ENCODE results near the gene SPATS2L. TPM values are rescaled to one million over a fixed set of nuclear protein-coding genes. Genes with fewer than 3 reads are reported as not detected.

SPATS2L gene
- total and polyA plus RNA-seq, 2 experiments from 2014 or later = 118 to 154 TPM

DNA sequence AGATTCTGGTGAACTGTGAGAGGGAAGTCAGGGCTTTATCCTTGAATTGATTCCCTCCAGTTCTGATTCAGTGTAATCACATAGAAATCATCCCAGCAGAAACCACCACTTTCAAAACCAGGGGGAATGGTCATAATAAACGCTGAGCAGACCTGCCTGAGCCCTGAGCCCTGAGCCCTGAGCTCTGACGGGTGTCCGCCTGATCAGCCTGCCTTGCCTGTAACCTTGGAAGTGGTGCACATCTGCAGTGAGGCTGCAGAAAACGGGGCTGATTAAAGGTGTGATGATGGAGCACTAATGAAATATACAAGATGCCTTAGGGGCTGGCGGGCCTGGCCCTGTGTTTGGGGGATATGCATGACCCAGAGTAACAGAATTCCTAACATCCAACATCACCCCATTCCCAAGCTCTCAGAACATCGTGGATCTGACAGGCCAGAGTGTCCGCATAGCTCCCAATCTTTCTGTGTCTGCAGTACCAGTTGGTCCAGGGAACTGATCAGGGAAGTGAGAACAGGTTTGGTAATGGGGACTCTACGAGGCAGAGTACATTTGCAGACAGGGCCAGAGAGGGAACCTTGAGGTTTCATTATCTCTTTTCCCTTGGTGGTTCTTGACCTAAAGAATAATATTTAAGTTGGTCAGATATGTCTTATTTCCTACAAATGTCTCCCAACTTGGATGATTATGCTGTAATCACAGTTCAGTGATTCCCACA is 165.6 kb downstream of the SPATS2L start:
- H3K9me3 Mint-ChIP-seq = no peaks in the 10 kb centered on the region
- H3K79me2 ChIP-seq (replicated peaks; ENCODE audit: insufficient read depth) = no peaks in the 10 kb centered on the region

GRCh38 chr2:200472853-200473464 is 166.5 kb downstream of the SPATS2L start:
- peaks cover 20% of the 10 kb centered on the region for H3K4me1 Mint-ChIP-seq
- H2AFZ ChIP-seq = no peak overlapping the region
- no peaks in the 10 kb centered on the region for H3K27me3 ChIP-seq (ENCODE audit: insufficient read depth)
- H3K27ac Mint-ChIP-seq = no peak overlapping the region
- no peaks in the 10 kb centered on the region for H3K9me3 Mint-ChIP-seq
- H3K36me3 ChIP-seq (ENCODE audit: insufficient read depth) = peaks cover 59% of the 10 kb centered on the region
- H3K4me2 ChIP-seq = no peak overlapping the region
- H3K27ac ChIP-seq (ENCODE audit: low read depth) = no peak overlapping the region
- no peak overlapping the region for H3K4me3 Mint-ChIP-seq
- H3K4me1 ChIP-seq (ENCODE audit: insufficient read depth) = no peaks in the 10 kb centered on the region
- H3K9me2 ChIP-seq (ENCODE audit: insufficient read depth) = no peaks in the 10 kb centered on the region
- no peaks in the 10 kb centered on the region for H4K20me1 ChIP-seq (replicated peaks; ENCODE audit: insufficient read depth)
- no peak for ATAC-seq
- no peak for DNase-seq (ENCODE audit: low spot score)
- no peaks in the 10 kb centered on the region for H3K79me2 ChIP-seq (replicated peaks; ENCODE audit: insufficient read depth)
- H3K27me3 Mint-ChIP-seq (ENCODE audit: insufficient read depth, low read depth, poor library complexity) = peaks cover 4% of the 10 kb centered on the region
- H3K4me3 ChIP-seq = no peak overlapping the region
- peaks cover 97% of the 10 kb centered on the region for H3K36me3 Mint-ChIP-seq (ENCODE audit: low read depth)
- no peaks in the 10 kb centered on the region for H3F3A ChIP-seq (replicated peaks; ENCODE audit: low read depth)
- no peak for TF ChIP-seq JUNB (IDR thresholded peaks at IDR 0.05; ENCODE audit: unreplicated experiment)
- TF ChIP-seq POLR2AphosphoS5 (IDR thresholded peaks at IDR 0.05; ENCODE audit: low read depth) = no peak
- TF ChIP-seq, protein P1, sequence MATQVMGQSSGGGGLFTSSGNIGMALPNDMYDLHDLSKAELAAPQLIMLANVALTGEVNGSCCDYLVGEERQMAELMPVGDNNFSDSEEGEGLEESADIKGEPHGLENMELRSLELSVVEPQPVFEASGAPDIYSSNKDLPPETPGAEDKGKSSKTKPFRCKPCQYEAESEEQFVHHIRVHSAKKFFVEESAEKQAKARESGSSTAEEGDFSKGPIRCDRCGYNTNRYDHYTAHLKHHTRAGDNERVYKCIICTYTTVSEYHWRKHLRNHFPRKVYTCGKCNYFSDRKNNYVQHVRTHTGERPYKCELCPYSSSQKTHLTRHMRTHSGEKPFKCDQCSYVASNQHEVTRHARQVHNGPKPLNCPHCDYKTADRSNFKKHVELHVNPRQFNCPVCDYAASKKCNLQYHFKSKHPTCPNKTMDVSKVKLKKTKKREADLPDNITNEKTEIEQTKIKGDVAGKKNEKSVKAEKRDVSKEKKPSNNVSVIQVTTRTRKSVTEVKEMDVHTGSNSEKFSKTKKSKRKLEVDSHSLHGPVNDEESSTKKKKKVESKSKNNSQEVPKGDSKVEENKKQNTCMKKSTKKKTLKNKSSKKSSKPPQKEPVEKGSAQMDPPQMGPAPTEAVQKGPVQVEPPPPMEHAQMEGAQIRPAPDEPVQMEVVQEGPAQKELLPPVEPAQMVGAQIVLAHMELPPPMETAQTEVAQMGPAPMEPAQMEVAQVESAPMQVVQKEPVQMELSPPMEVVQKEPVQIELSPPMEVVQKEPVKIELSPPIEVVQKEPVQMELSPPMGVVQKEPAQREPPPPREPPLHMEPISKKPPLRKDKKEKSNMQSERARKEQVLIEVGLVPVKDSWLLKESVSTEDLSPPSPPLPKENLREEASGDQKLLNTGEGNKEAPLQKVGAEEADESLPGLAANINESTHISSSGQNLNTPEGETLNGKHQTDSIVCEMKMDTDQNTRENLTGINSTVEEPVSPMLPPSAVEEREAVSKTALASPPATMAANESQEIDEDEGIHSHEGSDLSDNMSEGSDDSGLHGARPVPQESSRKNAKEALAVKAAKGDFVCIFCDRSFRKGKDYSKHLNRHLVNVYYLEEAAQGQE (IDR thresholded peaks at IDR 0.05; ENCODE audit: unreplicated experiment) = no peak
- no peak for TF ChIP-seq ZNF331 (CRISPR knock-in tag; IDR thresholded peaks at IDR 0.05; ENCODE audit: low read depth)
- no peak for TF ChIP-seq ZNF114 (CRISPR knock-in tag; IDR thresholded peaks at IDR 0.05)
- TF ChIP-seq CREB1 (CRISPR knock-in tag; IDR thresholded peaks at IDR 0.05; ENCODE audit: low read depth) = no peak
- no peak for TF ChIP-seq EZH2phosphoT487 (IDR thresholded peaks at IDR 0.05; ENCODE audit: unreplicated experiment)
- TF ChIP-seq, protein P2, sequence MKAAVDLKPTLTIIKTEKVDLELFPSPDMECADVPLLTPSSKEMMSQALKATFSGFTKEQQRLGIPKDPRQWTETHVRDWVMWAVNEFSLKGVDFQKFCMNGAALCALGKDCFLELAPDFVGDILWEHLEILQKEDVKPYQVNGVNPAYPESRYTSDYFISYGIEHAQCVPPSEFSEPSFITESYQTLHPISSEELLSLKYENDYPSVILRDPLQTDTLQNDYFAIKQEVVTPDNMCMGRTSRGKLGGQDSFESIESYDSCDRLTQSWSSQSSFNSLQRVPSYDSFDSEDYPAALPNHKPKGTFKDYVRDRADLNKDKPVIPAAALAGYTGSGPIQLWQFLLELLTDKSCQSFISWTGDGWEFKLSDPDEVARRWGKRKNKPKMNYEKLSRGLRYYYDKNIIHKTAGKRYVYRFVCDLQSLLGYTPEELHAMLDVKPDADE (IDR thresholded peaks at IDR 0.05) = no peak
- TF ChIP-seq NANOG (IDR thresholded peaks at IDR 0.05; ENCODE audit: borderline replicate concordance) = no peak
- no peak for TF ChIP-seq STAT1 (IDR thresholded peaks at IDR 0.05; ENCODE audit: unreplicated experiment)

More for the DNA sequence above, 165.6 kb downstream of the SPATS2L start:
- H3K36me3 Mint-ChIP-seq (ENCODE audit: low read depth) = peaks cover 97% of the 10 kb centered on the region
- Histone ChIP-seq H3F3A (replicated peaks; ENCODE audit: low read depth) (no peaks in the 10 kb centered on the region), H3K4me2 (no peak overlapping the region), H3K27ac (ENCODE audit: low read depth) (no peak overlapping the region), H3K4me3 (no peak overlapping the region), H3K4me1 (ENCODE audit: insufficient read depth) (no peaks in the 10 kb centered on the region), H3K36me3 (ENCODE audit: insufficient read depth) (peaks cover 59% of the 10 kb centered on the region), H3K9me2 (ENCODE audit: insufficient read depth) (no peaks in the 10 kb centered on the region), H4K20me1 (replicated peaks; ENCODE audit: insufficient read depth) (no peaks in the 10 kb centered on the region), H3K27me3 (ENCODE audit: insufficient read depth) (no peaks in the 10 kb centered on the region), H2AFZ (no peak overlapping the region)
- H3K27me3 Mint-ChIP-seq (ENCODE audit: insufficient read depth, low read depth, poor library complexity) = peaks cover 4% of the 10 kb centered on the region
- no peak overlapping the region for H3K4me3 Mint-ChIP-seq
- DNase-seq (ENCODE audit: low spot score) = no peak
- TF ChIP-seq POLR2AphosphoS5 (IDR thresholded peaks at IDR 0.05; ENCODE audit: low read depth) = no peak
- TF ChIP-seq JUNB (IDR thresholded peaks at IDR 0.05; ENCODE audit: unreplicated experiment) = no peak
- TF ChIP-seq ZNF331 (CRISPR knock-in tag; IDR thresholded peaks at IDR 0.05; ENCODE audit: low read depth) = no peak
- TF ChIP-seq, protein P2 (IDR thresholded peaks at IDR 0.05) = no peak
- H3K4me1 Mint-ChIP-seq = peaks cover 20% of the 10 kb centered on the region
- no peak overlapping the region for H3K27ac Mint-ChIP-seq
- ATAC-seq = no peak

All from GM23338 (cell line).